Osteoblast (primary cell): Measurements from ENCODE around the gene TMEM179. TPM values are rescaled to one million over a fixed set of nuclear protein-coding genes. Genes with fewer than 3 reads are reported as not detected.

Source experiments
- DNase-seq: peaks from one replicate; pipeline ENCODE4 v3.0.0; 2011; ENCODE audit warnings: low spot score, mixed read lengths; ENCODE audit not compliant: insufficient read length; ENCODE audit errors: missing footprints
- H2AFZ ChIP-seq: 2 replicates; pipeline ENCODE4 v1.6.0; 2011; ENCODE audit warnings: mild to moderate bottlenecking, low read length
- H3K27ac ChIP-seq: 2 replicates; pipeline ENCODE4 v1.5.1; 2011; ENCODE audit warnings: mild to moderate bottlenecking, low read depth, low read length, moderate library complexity
- H3K27me3 ChIP-seq: 2 replicates; pipeline ENCODE4 v1.6.0; 2012; ENCODE audit warnings: mild to moderate bottlenecking, control low read depth, inconsistent platforms, low read length, moderate library complexity; ENCODE audit not compliant: insufficient read depth
- H3K36me3 ChIP-seq: 2 replicates; pipeline ENCODE4 v1.5.1; 2011; ENCODE audit warnings: mild to moderate bottlenecking, low read length, control low read depth, moderate library complexity; ENCODE audit not compliant: insufficient read depth
- H3K4me1 ChIP-seq: 2 replicates; pipeline ENCODE4 v1.5.1; 2011; ENCODE audit warnings: mild to moderate bottlenecking, low read length, control low read depth, moderate library complexity; ENCODE audit not compliant: insufficient read depth
- H3K4me2 ChIP-seq: 2 replicates; pipeline ENCODE4 v1.6.0; 2011; ENCODE audit warnings: mild to moderate bottlenecking, low read length; ENCODE audit not compliant: insufficient read depth
- H3K4me3 ChIP-seq: fragments of 200-600 bp; sonication (generic); 3 replicates; pipeline ENCODE4 v1.5.1; 2012; ENCODE audit warnings: mild to moderate bottlenecking, low read length, inconsistent platforms; ENCODE audit not compliant: insufficient read depth
- H3K79me2 ChIP-seq: 2 replicates; pipeline ENCODE4 v1.6.0; 2012; ENCODE audit warnings: mild to moderate bottlenecking, low read length, control low read depth, inconsistent platforms; ENCODE audit not compliant: insufficient read depth
- H3K9me3 ChIP-seq: 2 replicates; pipeline ENCODE4 v1.5.1; 2011; ENCODE audit warnings: low read depth, low read length, control low read depth
- H4K20me1 ChIP-seq: 2 replicates; pipeline ENCODE4 v1.6.0; 2012; ENCODE audit warnings: mild to moderate bottlenecking, low read length, control low read depth; ENCODE audit not compliant: insufficient read depth
- CTCF ChIP-seq: IDR thresholded peaks from 2 replicates; pipeline ENCODE4 v1.5.1; 2011; ENCODE audit warnings: mild to moderate bottlenecking, low read depth, low read length, moderate library complexity; ENCODE audit errors: extremely low read depth
- total RNA-seq: library from RNA; depleted of rRNA; stranded (reverse); fragments of >200 nt; gene quantifications from 2 replicates; pipeline ENCODE4 v1.2.3, GENCODE V29; 2012

TMEM179 gene
- total RNA-seq, 1 donor, result not detected

GRCh38 chr14:104583424-104584306, 20.9 kb downstream of the TMEM179 start:
- H3K27me3 ChIP-seq, result peaks cover 14% of the 10 kb centered on the region
- no peaks in the 10 kb centered on the region for H4K20me1 ChIP-seq
- H3K36me3 ChIP-seq, result no peaks in the 10 kb centered on the region
- DNase-seq, result peak; percentile 76
- TF ChIP-seq CTCF, result no peak
- no peak overlapping the region for H3K27ac ChIP-seq
- no peak overlapping the region for H3K4me3 ChIP-seq
- no peaks in the 10 kb centered on the region for H3K4me1 ChIP-seq
- no peaks in the 10 kb centered on the region for H3K79me2 ChIP-seq
- no peak overlapping the region for H2AFZ ChIP-seq
- no peaks in the 10 kb centered on the region for H3K9me3 ChIP-seq
- H3K4me2 ChIP-seq, result no peak overlapping the region

- no peaks in the 10 kb centered on the region for H3K79me2 ChIP-seq
- H3K27me3 ChIP-seq, result peaks cover 15% of the 10 kb centered on the region
- TF ChIP-seq CTCF, result no peak
- no peak overlapping the region for H2AFZ ChIP-seq
- no peaks in the 10 kb centered on the region for H3K9me3 ChIP-seq
- no peak overlapping the region for H3K4me2 ChIP-seq
- H3K4me3 ChIP-seq, result no peak overlapping the region
- H3K27ac ChIP-seq, result no peak overlapping the region
- DNase-seq, result no peak
- no peaks in the 10 kb centered on the region for H4K20me1 ChIP-seq
- H3K4me1 ChIP-seq, result no peaks in the 10 kb centered on the region
- no peaks in the 10 kb centered on the region for H3K36me3 ChIP-seq
Measured at GRCh38 chr14:104582662-104583061, 21.9 kb downstream of the TMEM179 start.

DNA sequence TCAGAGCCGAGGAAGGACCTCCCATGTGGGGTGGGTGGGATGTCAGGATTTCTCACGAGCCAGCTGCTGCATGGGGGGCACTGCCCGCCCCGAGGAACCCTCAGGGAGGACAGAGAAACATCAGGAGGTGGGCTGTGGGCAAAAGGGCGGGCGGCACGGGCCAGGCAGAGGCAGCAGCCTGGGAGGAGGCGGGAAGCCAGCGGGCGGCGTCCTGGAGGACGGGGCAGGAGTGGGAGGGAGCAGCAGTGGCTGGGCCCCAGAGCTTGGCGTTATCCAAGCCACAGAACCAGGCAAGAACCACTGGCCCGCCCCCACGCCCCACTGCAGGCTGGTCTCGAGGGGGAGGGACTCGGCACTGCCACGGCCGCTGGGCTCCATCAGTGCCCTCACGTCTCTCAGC, 22.6 kb downstream of the TMEM179 start:
- no peaks in the 10 kb centered on the region for H3K4me1 ChIP-seq
- H3K79me2 ChIP-seq, result no peaks in the 10 kb centered on the region
- H3K4me3 ChIP-seq, result no peak overlapping the region
- no peaks in the 10 kb centered on the region for H3K36me3 ChIP-seq
- no peak overlapping the region for H2AFZ ChIP-seq
- no peak for DNase-seq
- no peaks in the 10 kb centered on the region for H3K9me3 ChIP-seq
- no peak for TF ChIP-seq CTCF
- H4K20me1 ChIP-seq, result no peaks in the 10 kb centered on the region
- H3K27ac ChIP-seq, result no peak overlapping the region
- no peak overlapping the region for H3K4me2 ChIP-seq
- H3K27me3 ChIP-seq, result peaks cover 15% of the 10 kb centered on the region

- no peak for TF ChIP-seq CTCF
- Histone ChIP-seq H3K4me3 (no peak overlapping the region), H4K20me1 (no peaks in the 10 kb centered on the region), H2AFZ (no peak overlapping the region), H3K9me3 (no peaks in the 10 kb centered on the region), H3K27ac (no peak overlapping the region), H3K79me2 (no peaks in the 10 kb centered on the region), H3K36me3 (no peaks in the 10 kb centered on the region), H3K4me2 (no peak overlapping the region), H3K4me1 (no peaks in the 10 kb centered on the region), H3K27me3 (peaks cover 15% of the 10 kb centered on the region)
- DNase-seq, result no peak
Measured at GRCh38 chr14:104581521-104581920, 23.1 kb downstream of the TMEM179 start.
